Uterus (tissue), 4 donors: Measurements from ENCODE around the gene ZNF497. TPM values are rescaled to one million over a fixed set of nuclear protein-coding genes. Genes with fewer than 3 reads are reported as not detected.

Experiments used
- DNase-seq, 2 donors: peaks; one replicate each; pipeline ENCODE4 v3.0.0-alpha.2; 2019 to 2020
- H3K27ac ChIP-seq, 2 donors: fragments of 200-600 bp; sonication (generic); 1 replicate in 1 of 2; 2 replicates in 1 of 2; pipeline ENCODE4 v1.5.1; 2016 to 2018
- H3K27me3 ChIP-seq, 2 donors: fragments of 200-600 bp; sonication (generic); one replicate each; pipeline ENCODE4 v1.5.1; 2018 to 2019; ENCODE audit warnings: control low read depth in 1 of 2
- H3K36me3 ChIP-seq, 2 donors: fragments of 200-600 bp; sonication (generic); one replicate each; pipeline ENCODE4 v1.5.1; 2019; ENCODE audit warnings: control low read depth in 1 of 2
- H3K4me1 ChIP-seq, 2 donors: fragments of 200-600 bp; sonication (generic); one replicate each; pipeline ENCODE4 v1.5.1; 2018 to 2019; ENCODE audit warnings: control low read depth in 1 of 2
- H3K4me3 ChIP-seq, 2 donors: fragments of 200-600 bp; sonication (generic); 1 replicate in 1 of 2; 2 replicates in 1 of 2; pipeline ENCODE4 v1.5.1; 2018 to 2019; ENCODE audit warnings: mild to moderate bottlenecking in 1 of 2
- H3K9me3 ChIP-seq, 2 donors: fragments of 200-600 bp; sonication (generic); one replicate each; pipeline ENCODE4 v1.5.1; 2019; ENCODE audit warnings: control low read depth in 1 of 2
- POLR2A ChIP-seq, 2 donors: fragments of 450-650 bp; IDR thresholded peaks; one replicate each; pipeline ENCODE4 v1.6.1; 2016; ENCODE audit warnings: antibody characterized with exemption in 2 of 2, mild to moderate bottlenecking in 1 of 2, moderate library complexity in 1 of 2
- intact Hi-C: fragments of 100-400 bp; cut with DNase I; formaldehyde crosslinking; loops from one replicate; pipeline ENCODE4 v1.15.1; 2023; ENCODE audit warnings: low total_unique reads
- total RNA-seq, 4 donors: library from RNA; depleted of rRNA in 3 of 4; stranded (reverse); fragments of >200 nt in 3 of 4; gene quantifications; one replicate each; pipeline versions ENCODE4 v1.1.0 to v1.2.4, GENCODE V29; 2014 to 2023
- TF ChIP-seq, protein P1 (sequence below), 4 experiments: fragments of 200-600 bp in 2 of 4; fragments of 450-650 bp in 2 of 4; sonication (generic) in 2 of 4; IDR thresholded peaks; one replicate each; pipeline ENCODE4 v1.5.1; 2016 to 2019; ENCODE audit warnings: antibody characterized with exemption in 4 of 4, mild to moderate bottlenecking in 2 of 4, moderate library complexity in 1 of 4
- donor health status: DM: yes; HTN: yes; CAD: no.

Gene ZNF497
- total RNA-seq, 4 donors from 2014 or later = 3.4 to 7.2 (median 6.8) TPM; not detected in 1

GRCh38 chr19:58351990-58352755 is 10.4 kb downstream of the ZNF497 start:
- Histone ChIP-seq H3K4me1 (peaks cover 0 to 14% of the 10 kb centered on the region in 2 donors), H3K36me3 (no peaks in the 10 kb centered on the region), H3K27ac (no peak overlapping the region), H3K9me3 (no peaks in the 10 kb centered on the region), H3K4me3 (no peak overlapping the region), H3K27me3 (no peaks in the 10 kb centered on the region)
- intact Hi-C loops = no loop called here
- no peak for DNase-seq
- TF ChIP-seq, protein P1, sequence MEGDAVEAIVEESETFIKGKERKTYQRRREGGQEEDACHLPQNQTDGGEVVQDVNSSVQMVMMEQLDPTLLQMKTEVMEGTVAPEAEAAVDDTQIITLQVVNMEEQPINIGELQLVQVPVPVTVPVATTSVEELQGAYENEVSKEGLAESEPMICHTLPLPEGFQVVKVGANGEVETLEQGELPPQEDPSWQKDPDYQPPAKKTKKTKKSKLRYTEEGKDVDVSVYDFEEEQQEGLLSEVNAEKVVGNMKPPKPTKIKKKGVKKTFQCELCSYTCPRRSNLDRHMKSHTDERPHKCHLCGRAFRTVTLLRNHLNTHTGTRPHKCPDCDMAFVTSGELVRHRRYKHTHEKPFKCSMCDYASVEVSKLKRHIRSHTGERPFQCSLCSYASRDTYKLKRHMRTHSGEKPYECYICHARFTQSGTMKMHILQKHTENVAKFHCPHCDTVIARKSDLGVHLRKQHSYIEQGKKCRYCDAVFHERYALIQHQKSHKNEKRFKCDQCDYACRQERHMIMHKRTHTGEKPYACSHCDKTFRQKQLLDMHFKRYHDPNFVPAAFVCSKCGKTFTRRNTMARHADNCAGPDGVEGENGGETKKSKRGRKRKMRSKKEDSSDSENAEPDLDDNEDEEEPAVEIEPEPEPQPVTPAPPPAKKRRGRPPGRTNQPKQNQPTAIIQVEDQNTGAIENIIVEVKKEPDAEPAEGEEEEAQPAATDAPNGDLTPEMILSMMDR (IDR thresholded peaks at IDR 0.05) = no peak
- TF ChIP-seq POLR2A (IDR thresholded peaks at IDR 0.05) = no peak

- H3K4me3 ChIP-seq = no peak overlapping the region
- no peaks in the 10 kb centered on the region for H3K9me3 ChIP-seq
- no peaks in the 10 kb centered on the region for H3K27me3 ChIP-seq
- H3K4me1 ChIP-seq = peaks cover 0 to 7% of the 10 kb centered on the region in 2 donors
- TF ChIP-seq, protein P1 (IDR thresholded peaks at IDR 0.05) = no peak
- no peak for TF ChIP-seq POLR2A (IDR thresholded peaks at IDR 0.05)
- H3K36me3 ChIP-seq = no peaks in the 10 kb centered on the region
- DNase-seq = no peak
- intact Hi-C loops = no loop called here
- no peak overlapping the region for H3K27ac ChIP-seq
These were observed 11.0 kb downstream of the ZNF497 start for GRCh38 chr19:58351558-58351878.

DNA sequence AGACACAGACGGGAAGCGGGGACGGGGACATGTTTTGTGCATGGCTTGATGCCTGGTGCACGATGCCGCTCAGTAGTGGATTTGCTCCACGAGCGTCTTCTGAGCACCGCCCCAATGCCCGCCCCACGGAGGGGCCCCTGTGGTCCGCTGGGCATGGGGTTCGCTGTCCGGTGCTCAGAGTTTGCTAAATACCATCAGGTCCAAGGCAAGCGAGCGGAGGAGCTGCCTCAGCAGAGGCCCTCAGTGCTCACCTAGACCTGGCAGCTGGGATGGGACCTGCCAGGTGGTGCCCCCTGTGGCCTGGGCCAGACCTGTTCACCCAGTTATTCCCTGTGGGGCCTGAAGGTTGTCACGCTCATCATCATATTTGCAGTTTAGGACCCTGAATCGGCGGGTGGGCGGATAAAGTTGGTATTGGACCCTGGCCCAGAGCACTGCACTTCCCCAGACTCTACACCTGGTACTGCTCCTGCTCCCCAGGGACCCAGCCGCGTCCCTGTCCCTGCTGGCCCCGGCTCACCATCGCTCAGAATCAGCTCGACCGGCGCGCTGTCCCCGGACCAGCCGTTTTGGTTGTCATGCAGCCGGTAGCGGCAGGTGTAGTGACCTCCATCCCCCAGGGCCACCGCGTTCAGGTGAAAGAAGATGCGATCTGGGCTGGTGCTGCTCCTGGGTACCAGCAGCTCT is 11.5 kb downstream of the ZNF497 start:
- H3K4me1 ChIP-seq = peaks cover 0 to 2% of the 10 kb centered on the region in 2 donors

DNA sequence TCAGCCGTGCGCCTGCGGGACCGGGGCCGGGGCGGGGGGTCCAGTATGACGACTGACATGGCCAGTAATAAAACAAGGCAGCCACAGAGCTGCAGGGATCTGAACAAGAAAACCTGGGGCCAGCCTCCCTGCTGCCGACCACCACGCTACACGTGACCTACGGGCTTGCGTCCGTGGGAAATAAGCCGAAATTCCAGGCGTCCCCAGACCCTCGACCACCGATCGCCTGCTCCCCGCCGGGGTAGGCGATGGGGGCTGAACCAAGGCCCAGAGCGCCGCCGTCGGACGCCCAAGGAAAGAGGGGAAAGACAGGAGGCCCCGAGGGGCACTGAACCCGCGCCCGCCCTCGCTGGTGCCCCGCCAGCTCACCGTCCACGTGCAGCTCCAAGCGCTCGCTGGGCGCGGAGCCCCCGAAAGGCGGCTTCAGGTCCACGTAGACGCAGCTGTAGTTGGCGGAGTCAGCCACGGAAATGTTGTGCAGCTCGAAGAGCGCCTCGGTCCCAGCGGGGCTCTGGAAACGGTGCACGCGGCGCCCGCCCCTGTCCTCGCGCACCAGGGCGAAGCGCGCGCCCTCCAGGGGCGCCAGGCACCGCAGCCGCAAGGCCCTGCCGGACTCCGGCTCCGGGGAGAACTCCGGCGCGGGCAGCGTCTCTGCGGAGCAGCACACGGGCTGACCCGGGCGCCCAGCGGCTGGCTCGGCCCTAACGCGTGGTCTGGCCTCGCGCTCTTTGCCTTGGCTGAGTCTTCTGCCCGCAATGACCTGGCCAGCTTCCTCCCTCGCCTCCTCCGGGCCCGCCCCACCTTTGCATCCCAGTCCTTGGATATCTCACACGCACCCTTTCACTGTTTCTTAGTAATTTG is 12.3 kb downstream of the ZNF497 start:
- Histone ChIP-seq H3K4me3 (no peak overlapping the region), H3K27me3 (no peaks in the 10 kb centered on the region), H3K27ac (no peak overlapping the region), H3K9me3 (no peaks in the 10 kb centered on the region), H3K36me3 (no peaks in the 10 kb centered on the region), H3K4me1 (no peaks in the 10 kb centered on the region)
- TF ChIP-seq, protein P1 (IDR thresholded peaks at IDR 0.05) = no peak
- TF ChIP-seq POLR2A (IDR thresholded peaks at IDR 0.05) = no peak
- no peak for DNase-seq
- intact Hi-C loops = no loop called here

More for the DNA sequence above, 11.5 kb downstream of the ZNF497 start:
- no peak overlapping the region for H3K4me3 ChIP-seq
- intact Hi-C loops = no loop called here
- H3K36me3 ChIP-seq = no peaks in the 10 kb centered on the region
- no peak for DNase-seq
- no peaks in the 10 kb centered on the region for H3K9me3 ChIP-seq
- H3K27ac ChIP-seq = no peak overlapping the region
- no peaks in the 10 kb centered on the region for H3K27me3 ChIP-seq
- TF ChIP-seq, protein P1 (IDR thresholded peaks at IDR 0.05) = no peak
- TF ChIP-seq POLR2A (IDR thresholded peaks at IDR 0.05) = no peak
